ENCODE data around the gene PARS2.

The PARS2 gene

DNA sequence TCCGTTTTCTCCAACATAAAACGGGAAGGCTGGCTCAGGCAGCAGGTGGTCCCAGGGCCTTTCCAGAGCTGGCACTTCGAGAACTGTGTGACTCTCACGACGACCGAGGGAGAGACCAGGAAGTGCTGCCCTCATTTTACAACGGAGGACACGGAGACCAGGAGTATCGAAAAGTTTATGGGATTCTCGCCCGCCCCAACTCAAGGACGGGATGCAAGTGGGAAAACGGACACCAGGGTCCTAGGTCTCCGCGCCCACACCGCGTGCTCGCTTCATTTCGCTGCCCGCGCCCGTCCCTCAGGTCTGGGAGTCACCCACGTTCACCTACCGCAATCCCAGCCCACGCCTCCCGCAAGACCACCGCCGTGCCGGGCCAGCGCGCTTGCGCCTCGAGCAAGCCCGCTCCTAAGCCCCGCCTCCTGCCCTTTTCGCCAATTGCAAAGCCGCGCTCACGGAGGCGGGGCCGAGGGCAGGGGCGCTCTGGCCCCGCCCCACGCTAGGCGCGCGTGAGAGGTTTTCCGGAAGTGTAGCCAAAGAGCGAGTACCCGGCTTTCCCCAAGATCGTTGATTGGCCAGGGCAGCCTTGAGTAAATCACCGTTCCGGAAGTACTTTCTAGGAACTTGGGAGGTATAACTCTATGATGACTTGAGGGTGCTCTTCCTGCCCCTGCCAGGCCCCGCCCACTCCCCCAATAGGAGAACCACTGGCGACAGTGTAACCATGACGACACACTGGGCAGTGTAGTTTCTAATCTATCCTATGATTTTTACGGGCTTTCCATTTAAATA, at the start of gene PARS2:
PARS2 (minus strand) TSS at position 391 of the 789 bp plus-strand sequence. CDS start 5,362 bp downstream, outside the sequence.
- peak; percentile 98 for DNase-seq (ENCODE audit: low spot score)
- H3K27ac ChIP-seq: peak within 1 kb of the TSS; percentile 21 to 80
- H3K4me3 ChIP-seq: peak within 1 kb of the TSS; percentile 88
- TF ChIP-seq, protein P1, sequence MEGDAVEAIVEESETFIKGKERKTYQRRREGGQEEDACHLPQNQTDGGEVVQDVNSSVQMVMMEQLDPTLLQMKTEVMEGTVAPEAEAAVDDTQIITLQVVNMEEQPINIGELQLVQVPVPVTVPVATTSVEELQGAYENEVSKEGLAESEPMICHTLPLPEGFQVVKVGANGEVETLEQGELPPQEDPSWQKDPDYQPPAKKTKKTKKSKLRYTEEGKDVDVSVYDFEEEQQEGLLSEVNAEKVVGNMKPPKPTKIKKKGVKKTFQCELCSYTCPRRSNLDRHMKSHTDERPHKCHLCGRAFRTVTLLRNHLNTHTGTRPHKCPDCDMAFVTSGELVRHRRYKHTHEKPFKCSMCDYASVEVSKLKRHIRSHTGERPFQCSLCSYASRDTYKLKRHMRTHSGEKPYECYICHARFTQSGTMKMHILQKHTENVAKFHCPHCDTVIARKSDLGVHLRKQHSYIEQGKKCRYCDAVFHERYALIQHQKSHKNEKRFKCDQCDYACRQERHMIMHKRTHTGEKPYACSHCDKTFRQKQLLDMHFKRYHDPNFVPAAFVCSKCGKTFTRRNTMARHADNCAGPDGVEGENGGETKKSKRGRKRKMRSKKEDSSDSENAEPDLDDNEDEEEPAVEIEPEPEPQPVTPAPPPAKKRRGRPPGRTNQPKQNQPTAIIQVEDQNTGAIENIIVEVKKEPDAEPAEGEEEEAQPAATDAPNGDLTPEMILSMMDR (IDR thresholded peaks at IDR 0.05): no peak

DNA sequence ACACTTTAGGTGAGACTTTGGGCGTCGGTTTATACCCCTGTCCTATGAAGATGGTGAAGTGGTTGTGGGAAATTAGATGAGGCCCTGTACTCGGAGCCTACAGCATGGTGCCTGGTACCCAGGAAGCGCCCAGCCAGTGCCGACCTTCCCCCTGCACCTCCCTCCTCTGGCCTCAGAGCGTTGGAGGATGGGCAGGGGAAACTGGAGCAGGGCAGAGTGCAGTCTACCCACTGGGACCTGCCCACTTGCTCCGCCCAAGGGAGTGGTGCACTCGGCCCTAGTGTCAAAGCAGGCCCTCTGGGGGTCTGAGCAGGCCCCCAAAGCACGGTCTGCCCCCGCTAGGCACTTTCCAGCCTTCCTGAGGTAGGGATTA, 49.8 kb upstream of the PARS2 start:
- peak; percentile 46 for DNase-seq (ENCODE audit: low spot score)
- no peak overlapping the region for H3K27ac ChIP-seq
- TF ChIP-seq, protein P1 (IDR thresholded peaks at IDR 0.05): no peak
- no peak overlapping the region for H3K4me3 ChIP-seq

DNA sequence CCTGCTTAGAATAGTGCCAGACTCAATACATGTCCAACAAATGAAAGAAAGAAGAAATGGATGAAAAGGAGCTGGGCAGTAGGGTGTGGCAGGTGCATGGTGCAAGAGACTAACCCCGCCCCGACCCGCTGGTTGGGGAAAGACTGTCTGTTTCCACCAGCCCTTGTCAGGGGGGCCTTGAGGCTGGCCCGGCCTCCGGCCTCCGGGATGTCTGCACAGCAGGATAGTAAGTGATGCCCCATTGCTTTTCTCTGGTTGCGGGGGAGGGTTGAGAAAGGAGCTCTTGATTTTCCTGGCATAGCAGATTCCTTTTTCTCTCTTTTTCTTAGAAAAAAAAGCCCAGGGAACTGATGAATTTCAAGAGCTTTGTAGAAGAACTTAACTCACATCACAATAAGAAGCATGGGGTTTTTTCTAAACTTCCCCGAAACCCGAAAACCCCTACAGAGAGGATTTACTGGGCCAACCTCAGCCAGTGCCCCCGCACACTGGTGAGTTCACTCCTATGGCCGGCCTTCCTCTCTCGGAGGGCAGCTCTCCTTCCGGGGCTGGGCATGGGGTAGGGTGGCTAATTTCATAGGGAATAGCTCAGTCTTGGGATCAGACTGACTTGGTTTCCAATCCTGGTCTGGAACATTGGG, 49.3 kb upstream of the PARS2 start:
- peak; percentile 29 for DNase-seq (ENCODE audit: low spot score)
- H3K27ac ChIP-seq: no peak overlapping the region
- no peak overlapping the region for H3K4me3 ChIP-seq

DNA sequence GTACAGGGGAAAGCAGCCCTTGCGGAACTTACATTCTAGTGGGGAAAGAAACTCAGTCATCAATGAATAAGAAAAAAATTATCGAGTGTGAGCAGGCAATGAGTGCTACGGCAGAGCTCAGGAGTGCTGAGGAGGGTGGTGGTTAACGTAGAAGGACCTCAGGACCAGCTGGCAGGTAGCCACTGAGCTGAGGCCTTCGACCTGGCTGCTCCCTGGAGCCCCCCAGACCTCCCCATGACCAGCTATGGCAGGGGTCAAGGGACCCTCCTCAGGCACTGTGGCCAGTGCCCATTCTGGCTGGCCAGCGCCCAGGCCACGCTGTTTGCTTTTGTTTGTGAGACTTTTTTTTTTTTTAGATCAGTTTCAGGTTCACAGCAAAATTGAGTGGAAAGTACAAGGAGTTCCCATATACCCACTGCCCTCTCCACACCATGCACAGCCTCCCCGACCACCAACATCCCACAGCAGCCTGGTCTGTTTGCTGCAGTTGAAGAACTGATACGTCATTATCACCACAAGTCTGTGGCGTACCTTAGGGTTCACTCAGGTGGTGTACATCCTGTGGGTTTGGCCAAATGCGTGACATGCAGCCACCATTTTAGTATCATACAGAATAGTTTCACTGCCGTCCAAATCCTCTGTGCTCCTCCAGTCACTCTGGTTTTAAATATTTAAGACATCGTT, 48.6 kb upstream of the PARS2 start:
- Histone ChIP-seq H3K4me3 (no peak overlapping the region), H3K27ac (no peak overlapping the region)
- peak; percentile 58 for DNase-seq (ENCODE audit: low spot score)
- TF ChIP-seq, protein P1 (IDR thresholded peaks at IDR 0.05): no peak

More for the DNA sequence above, 49.3 kb upstream of the PARS2 start:
- TF ChIP-seq, protein P1 (IDR thresholded peaks at IDR 0.05): no peak

DNA sequence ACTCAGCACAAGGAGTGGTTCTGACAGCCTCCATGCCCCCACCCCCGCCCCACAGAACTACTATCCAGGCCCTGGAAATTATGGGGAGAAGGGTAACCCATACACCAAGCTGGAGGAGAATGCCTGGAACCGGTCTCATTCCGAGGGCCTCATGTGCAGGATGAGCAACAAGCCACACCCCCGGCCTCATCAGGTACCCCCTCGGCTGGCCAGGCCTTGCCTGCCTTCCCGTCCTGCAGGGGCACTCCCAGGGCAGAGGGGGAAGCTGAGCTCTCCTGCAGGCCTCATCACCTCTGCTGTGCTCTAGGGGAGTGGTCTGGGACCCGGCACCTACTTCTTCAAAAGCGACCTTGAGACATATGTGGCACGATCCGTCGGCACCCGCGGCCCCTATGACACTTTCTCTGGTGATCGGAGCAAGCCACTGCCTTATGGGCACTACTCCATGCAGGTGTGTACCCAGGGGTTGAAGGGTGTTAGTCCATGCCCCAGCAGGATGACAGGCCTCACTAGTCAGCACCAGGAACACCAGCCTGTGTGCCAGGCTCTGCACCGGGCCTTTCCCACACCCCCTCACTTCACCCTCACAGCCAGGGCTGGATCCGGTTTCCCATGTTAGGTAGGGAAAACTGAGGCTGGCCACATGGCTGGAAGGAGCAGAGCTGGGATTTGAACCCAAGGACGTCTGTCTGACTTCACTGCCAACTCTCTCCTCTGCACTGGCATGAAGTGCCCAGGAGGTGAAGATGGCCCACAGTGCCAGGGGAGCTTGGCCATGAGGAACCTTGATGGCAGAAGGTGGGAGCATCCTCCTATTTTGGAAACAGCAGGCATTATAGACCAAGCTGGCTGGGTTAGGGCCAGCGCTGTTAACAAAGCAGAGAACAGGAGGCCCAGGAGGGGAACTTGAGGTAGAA, 47.7 kb upstream of the PARS2 start:
- no peak overlapping the region for H3K27ac ChIP-seq
- no peak overlapping the region for H3K4me3 ChIP-seq
- TF ChIP-seq, protein P1 (IDR thresholded peaks at IDR 0.05): no peak
- DNase-seq (ENCODE audit: low spot score): peak; percentile 68

DNA sequence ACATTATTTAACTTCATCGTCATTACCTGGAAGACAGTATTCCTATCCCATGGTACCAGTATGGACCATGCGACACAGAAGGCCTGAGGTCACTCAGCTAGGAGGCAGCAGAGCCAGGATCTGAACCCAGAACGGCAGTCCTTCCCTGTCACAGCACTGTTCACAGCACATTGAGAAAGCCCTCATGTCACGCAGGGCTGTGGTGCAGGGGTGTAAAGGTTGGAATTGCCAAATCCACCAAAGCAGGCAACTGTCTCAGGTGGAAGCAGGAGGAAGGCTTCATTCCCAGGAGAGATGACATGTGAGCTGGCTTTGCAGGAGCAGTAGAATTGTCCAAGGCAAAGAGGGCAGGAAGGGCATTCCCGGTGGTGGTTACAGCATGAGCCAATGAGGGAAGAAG, 46.7 kb upstream of the PARS2 start:
- peak; percentile 65 for DNase-seq (ENCODE audit: low spot score)
- Histone ChIP-seq H3K4me3 (no peak overlapping the region), H3K27ac (no peak overlapping the region)
- TF ChIP-seq, protein P1 (IDR thresholded peaks at IDR 0.05): no peak
